Activated CD8-positive, alpha-beta memory T cell treated with anti-CD3 and anti-CD28 coated beads, Interleukin-2, amount 50 U/mL, for 1 hour (primary cell): ENCODE data around the gene KRT6C.

ENCODE experiments used
- DNase-seq: peaks from one replicate; pipeline ENCODE4 v3.0.0-alpha.2; 2020; ENCODE audit errors: extremely low read depth

The KRT6C gene

GRCh38 chr12:52434760-52435530, 38.7 kb downstream of the KRT6C start:
- DNase-seq, result no peak

- no peak for DNase-seq
Observed at GRCh38 chr12:52434081-52434733, 39.4 kb downstream of the KRT6C start, which contains the start of gene KRT75. Gene KRT75 (minus strand): TSS chr12:52434371. CDS start chr12:52434304, 67 bp downstream.

GRCh38 chr12:52433501-52434080, 40.0 kb downstream of the KRT6C start:
- no peak for DNase-seq

- DNase-seq, result no peak
Observed at GRCh38 chr12:52432559-52433207, 40.9 kb downstream of the KRT6C start.

GRCh38 chr12:52428121-52428520, 45.5 kb downstream of the KRT6C start:
- DNase-seq, result no peak

GRCh38 chr12:52427083-52427482, 46.5 kb downstream of the KRT6C start:
- DNase-seq, result no peak

- no peak for DNase-seq
Observed at GRCh38 chr12:52426034-52426433, 47.6 kb downstream of the KRT6C start.

GRCh38 chr12:52425466-52425865, 48.1 kb downstream of the KRT6C start:
- no peak for DNase-seq

- DNase-seq, result no peak
Observed at GRCh38 chr12:52423661-52424500, 49.7 kb downstream of the KRT6C start.

GRCh38 chr12:52423035-52423434, 50.6 kb downstream of the KRT6C start:
- DNase-seq, result no peak

- no peak for DNase-seq
Observed at GRCh38 chr12:52419656-52420055, 53.9 kb downstream of the KRT6C start.

- DNase-seq, result no peak
Observed at GRCh38 chr12:52418576-52419110, 55.0 kb downstream of the KRT6C start.
